GM20431 (cell line): Measurements from ENCODE around the gene CBY2.
"Not testable (repeated sequence)": the region's sequence is repeated elsewhere in the genome, so short reads cannot be mapped to it uniquely, and the experiment has no call there.

ENCODE experiments used
- in situ Hi-C: fragments of 300-500 bp; cut with MseI, MboI; formaldehyde crosslinking; loops from one replicate; pipeline ENCODE4 v1.15.0; 2020; ENCODE audit warnings: low sequenced_read_pairs; ENCODE audit not compliant: unreplicated experiment

CBY2 gene

GRCh38 chr13:45702088-45702487 is at the start of gene CBY2:
TSS of gene CBY2 (plus strand) at chr13:45702320. CDS start at chr13:45702391, 71 bp downstream.
- in situ Hi-C loops = no loop called here

- in situ Hi-C loops = no loop called here
These were observed 47.3 kb upstream of the CBY2 start for GRCh38 chr13:45654633-45655349.

- in situ Hi-C loops = no loop called here
These were observed 43.4 kb upstream of the CBY2 start for GRCh38 chr13:45658586-45659235.

GRCh38 chr13:45659536-45659935 is 42.6 kb upstream of the CBY2 start:
- in situ Hi-C loops = no loop called here

- in situ Hi-C loops = not testable (repeated sequence)
These were observed 41.7 kb upstream of the CBY2 start for GRCh38 chr13:45660458-45660857.

- in situ Hi-C loops = no loop called here
These were observed 40.0 kb upstream of the CBY2 start for GRCh38 chr13:45662162-45662561.

- in situ Hi-C loops = not testable (repeated sequence)
These were observed 39.2 kb upstream of the CBY2 start for GRCh38 chr13:45662903-45663302.

GRCh38 chr13:45669626-45670025 is 32.5 kb upstream of the CBY2 start:
- in situ Hi-C loops = not testable (repeated sequence)

- in situ Hi-C loops = no loop called here
These were observed 31.8 kb upstream of the CBY2 start for GRCh38 chr13:45670189-45670885.

GRCh38 chr13:45674908-45675307 is 27.2 kb upstream of the CBY2 start:
- in situ Hi-C loops = no loop called here

- in situ Hi-C loops = no loop called here
These were observed 23.8 kb upstream of the CBY2 start for GRCh38 chr13:45678282-45678681.

- in situ Hi-C loops = no loop called here
These were observed 21.0 kb upstream of the CBY2 start for GRCh38 chr13:45681113-45681512.

GRCh38 chr13:45682494-45683008 is 19.6 kb upstream of the CBY2 start:
- in situ Hi-C loops = no loop called here

- in situ Hi-C loops = no loop called here
These were observed 18.4 kb upstream of the CBY2 start for GRCh38 chr13:45683701-45684100.

GRCh38 chr13:45688577-45688976 is 13.5 kb upstream of the CBY2 start:
- in situ Hi-C loops = no loop called here

- in situ Hi-C loops = no loop called here
These were observed 11.5 kb upstream of the CBY2 start for GRCh38 chr13:45690636-45691035.

GRCh38 chr13:45691251-45691650 is 10.9 kb upstream of the CBY2 start:
- in situ Hi-C loops = no loop called here

GRCh38 chr13:45691667-45692066 is 10.5 kb upstream of the CBY2 start:
- in situ Hi-C loops = no loop called here

GRCh38 chr13:45695198-45695730 is 6.9 kb upstream of the CBY2 start:
- in situ Hi-C loops = no loop called here

- in situ Hi-C loops = no loop called here
These were observed 5.4 kb upstream of the CBY2 start for GRCh38 chr13:45696610-45697226.
